Heart left ventricle (tissue), 13 donors: ENCODE measurements around the gene NOL9.

Experiments
- CTCF ChIP-seq, 12 donors: fragments of 200-600 bp; sonication (generic) in 4 of 12; IDR thresholded peaks; one replicate each; pipeline versions ENCODE4 v1.5.0 to v1.8.0; 2018 to 2022; ENCODE audit warnings: antibody characterized with exemption in 12 of 12, mild to moderate bottlenecking in 5 of 12
- POLR2A ChIP-seq, 2 donors: fragments of 450-650 bp; IDR thresholded peaks; one replicate each; pipeline ENCODE4 v1.6.1; 2017; ENCODE audit warnings: antibody characterized with exemption in 2 of 2, mild to moderate bottlenecking in 2 of 2, moderate library complexity in 2 of 2
- donor health status: ischemic (EF 13 %, LVEDD 7.1; RV severe dilation, severe dysfunction).
- donor health status: DM: no; HTN: yes; CAD: no.
- donor health status: DM: no; HTN: no; CAD: no.
- donor health status: ischemic (EF 25% LVEDD 6.9; RV normal size, moderate dysfunction).
- donor health status: ischemic (EF 25% LVEDD 5.7; RV mildly dilated, moderate dysfunction).
- donor health status: ischemic (EF 35%, LVEDD 5.7; RV mildly dilated, moderate dysfunction).
- donor health status: nonischemic (EF 11% LVEDD 7.7; RV severe dilation, severe dysfunction).
- donor health status: DM: yes; HTN: yes; CAD: no.
- donor health status: PGD.
- donor health status: ischemic (EF 29% LVEDD 5.4; RV normal size, mild dysfunction).
- donor health status: nonischemic (EF 23%, LVEDD 6.1; RV moderate dilation, normal function).

DNA sequence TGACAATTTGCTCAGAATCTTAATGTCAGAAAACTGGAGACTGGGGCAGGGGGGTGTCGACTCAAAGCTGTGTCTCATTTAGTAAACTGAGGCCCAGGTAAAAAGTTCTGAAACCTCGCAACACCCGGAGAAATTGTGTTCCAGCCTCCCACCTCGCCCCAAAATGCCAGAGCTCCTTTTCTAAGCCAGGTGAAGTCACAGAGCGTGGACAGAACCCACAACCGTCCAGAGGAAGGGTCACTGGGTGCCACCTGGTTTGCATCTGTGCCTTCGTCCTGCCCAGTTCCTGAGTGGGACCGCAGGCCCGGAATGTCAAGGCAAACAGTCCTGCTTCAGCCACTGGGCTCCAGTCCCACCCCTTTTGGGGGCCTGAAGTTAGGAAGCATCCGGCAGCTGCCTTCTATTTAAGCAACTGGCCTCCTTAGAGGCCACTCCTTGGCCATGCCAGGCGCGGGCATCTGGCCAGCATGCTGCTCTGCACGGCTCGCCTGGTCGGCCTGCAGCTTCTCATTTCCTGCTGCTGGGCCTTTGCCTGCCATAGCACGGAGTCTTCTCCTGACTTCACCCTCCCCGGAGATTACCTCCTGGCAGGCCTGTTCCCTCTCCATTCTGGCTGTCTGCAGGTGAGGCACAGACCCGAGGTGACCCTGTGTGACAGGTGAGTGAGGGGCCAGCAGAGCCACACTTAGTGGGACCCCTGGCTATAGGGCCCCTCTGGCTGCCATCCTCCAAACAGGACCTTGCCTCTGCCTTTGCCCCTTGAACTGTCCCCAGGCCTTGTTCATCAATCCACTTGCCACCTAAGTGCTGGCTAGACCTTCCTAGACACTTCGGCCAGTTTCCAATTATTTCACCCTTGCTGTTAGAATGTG lies 830 bp upstream of the NOL9 start, which contains the start of gene TAS1R1:
- TF ChIP-seq POLR2A (IDR thresholded peaks at IDR 0.05), result no peak
- no peak for TF ChIP-seq CTCF (IDR thresholded peaks at IDR 0.05)
